GM18526 (cell line): ENCODE measurements around the gene TNFAIP1.

Source experiments
- POLR2A ChIP-seq: IDR thresholded peaks from 3 replicates; pipeline ENCODE4 v1.6.1; 2011; ENCODE audit not compliant: insufficient read length; ENCODE audit errors: extremely low read depth

TNFAIP1 gene

DNA sequence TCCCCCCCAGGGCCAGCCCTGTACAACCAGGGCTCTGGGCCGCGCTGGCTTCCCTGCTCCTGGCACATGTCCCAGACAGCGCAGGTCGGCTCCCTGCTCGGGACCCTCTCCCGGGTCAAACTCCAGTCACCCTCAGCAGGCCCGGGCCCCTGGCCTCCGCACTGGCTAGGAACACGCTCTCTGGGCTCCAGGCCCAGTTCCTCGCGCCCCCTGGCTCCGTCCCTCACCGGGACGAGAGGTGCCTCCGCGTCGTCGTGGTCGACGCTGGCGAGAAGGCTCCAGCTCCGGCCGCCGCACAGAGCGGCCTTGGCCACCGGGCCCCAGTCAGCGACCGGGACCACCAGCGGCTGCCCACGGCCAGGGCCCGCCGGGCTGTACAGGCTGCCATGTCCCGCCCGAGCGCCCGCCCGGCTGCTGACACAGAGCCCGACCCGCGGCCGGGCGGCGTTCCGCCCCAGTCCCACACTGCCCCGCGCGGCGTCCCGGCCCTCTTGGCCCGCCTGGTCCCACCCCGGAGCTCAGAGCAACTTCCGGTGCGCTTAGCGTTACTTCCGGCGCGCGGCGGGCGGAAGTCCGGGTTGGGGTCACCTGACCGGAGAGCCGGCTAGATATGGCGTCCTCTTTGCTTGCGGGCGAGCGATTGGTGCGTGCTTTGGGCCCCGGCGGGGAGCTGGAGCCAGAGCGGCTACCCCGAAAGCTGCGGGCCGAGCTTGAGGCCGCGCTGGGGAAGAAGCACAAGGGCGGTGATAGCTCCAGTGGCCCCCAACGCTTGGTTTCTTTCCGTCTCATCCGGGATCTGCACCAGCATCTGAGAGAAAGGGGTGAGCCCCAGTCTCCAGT, 21.7 kb downstream of the TNFAIP1 start, which contains the start of gene POLDIP2:
Gene POLDIP2, minus strand, starts transcription at position 467 of the 840 bp plus-strand sequence. Its CDS starts 79 bp downstream, at position 388.
- peak; percentile 97 for TF ChIP-seq POLR2A

DNA sequence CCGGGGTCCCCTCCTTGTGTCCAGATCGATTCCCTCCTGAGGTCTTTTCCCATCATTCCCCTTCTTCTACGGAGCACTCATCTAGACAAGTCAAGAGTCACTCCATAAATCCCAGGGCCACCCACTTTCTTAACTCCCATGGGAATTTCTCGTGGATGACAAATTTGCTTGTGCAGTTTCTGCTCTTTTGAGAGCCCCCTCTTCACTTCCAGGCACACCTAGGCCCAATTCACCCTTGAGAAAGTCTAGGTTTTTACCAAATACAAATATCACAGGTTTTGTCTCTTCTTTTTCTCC, 22.3 kb downstream of the TNFAIP1 start:
- no peak for TF ChIP-seq POLR2A

DNA sequence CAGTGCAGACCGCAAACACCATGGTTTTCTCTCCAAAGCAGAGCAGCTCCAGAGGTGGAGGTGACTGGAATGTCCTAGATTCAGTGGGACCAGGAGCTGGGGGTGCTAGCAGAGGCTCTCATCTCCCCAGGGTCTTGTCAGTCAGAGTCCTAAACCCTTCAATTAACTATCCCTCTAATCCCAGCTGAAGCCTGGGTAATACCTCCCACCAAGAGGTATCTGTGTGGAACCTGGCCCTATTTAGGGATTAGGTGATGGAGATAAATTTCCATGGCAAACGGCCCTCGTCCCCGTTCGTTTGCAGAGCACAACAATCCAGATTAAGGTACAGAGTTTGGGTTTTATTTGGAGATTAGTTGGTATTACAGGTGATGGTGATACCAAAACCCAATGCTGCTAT, 27.6 kb downstream of the TNFAIP1 start:
- no peak for TF ChIP-seq POLR2A

DNA sequence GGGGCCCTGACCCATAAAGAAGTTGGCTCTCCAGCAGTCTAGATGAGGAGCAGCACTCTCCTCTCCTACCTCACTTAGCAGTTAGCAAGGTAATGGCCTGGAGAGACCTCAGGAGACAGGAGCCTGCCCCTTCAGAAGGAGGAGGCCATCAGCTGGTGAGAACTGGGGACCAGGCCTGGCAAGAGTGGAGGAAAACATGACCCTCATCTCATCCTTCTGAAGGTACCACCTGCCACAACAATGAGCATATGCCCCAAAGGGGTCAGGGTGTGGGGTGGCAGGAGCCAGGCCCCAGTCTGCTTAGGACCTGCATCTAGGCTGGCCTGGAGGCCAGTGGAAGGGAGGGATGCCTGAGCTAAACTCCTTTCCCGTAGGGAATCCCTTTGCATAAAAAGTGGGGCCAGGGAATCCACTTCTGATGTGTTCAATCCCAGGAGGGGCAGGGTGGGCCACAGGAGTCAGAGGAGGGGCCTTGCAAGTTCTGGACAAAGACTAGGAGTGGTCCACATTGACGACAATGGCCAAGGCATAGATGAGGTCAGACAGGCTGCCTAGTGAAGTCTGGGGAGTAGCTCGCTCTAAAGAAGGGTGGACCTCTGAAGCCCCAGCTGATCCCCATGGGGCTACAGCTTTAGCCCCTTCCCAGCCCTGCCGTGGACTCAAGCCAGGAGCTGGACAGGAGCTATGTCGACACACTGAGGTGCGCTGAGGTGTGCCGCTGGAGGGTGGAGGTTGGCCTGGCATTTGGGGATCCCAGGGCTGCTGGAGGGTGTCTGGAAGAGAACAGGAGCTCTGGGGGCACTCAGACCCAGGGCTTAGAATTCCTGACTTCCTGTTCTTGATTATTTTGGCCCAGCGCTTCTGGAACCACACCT, 28.5 kb downstream of the TNFAIP1 start:
- TF ChIP-seq POLR2A, result no peak

DNA sequence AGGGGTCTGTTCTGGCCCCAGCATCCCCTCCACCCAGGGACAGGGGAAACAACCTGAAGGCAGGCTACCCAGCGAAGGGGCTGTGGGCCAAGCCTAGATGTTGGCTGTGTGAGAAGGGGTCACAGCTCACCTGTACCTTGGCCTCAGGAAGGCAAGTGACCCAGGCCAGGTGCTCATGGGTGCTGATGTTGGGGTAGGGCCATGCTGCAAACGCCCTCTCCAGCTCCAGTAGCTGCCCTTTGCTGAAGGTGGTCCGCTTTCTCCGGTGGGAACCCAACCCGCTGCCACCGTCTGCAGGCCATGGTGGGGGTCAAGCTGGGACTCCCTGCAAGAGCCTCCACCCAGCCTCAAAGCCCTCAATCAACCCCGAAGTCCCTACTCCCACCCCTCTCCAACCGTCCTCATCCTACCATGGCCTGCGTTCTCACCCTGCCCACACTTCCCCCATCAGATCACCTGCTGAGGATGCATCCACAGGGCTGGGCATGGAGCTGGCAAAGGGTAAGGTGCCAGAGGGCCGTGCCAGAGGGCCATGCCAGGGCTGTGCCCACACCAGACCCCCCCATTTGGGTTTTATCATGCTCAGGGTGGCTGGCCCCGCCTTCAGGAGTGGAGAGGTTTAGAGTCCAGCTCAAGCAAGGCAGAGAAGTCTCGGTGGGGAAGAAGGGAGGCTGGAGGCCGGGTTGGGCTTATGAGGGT, 29.3 kb downstream of the TNFAIP1 start, which contains the start of gene SEBOX:
Gene SEBOX, minus strand, starts transcription at position 535 of the 699 bp plus-strand sequence. Its CDS starts 48 bp downstream, at position 487.
- TF ChIP-seq POLR2A, result no peak

DNA sequence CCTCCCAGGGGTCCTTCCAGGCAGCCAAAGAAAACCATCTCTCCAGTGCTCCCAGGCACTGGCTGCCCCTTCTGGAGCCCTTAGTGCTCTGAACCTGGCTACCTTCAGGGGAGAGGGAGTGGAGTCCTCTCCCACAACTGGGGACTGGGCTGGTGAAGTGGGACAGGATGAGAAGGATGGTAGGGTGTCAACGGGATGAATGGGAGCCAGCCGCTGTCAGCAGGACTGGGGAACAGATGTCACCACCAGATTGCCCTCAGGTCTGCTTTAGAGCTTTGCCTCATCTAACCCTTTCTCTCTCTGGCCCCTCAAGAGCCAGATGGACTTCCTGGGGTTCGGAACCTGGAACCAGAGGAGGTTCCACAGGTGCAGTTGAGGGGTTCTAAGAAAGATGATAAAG, 29.9 kb downstream of the TNFAIP1 start:
- no peak for TF ChIP-seq POLR2A

DNA sequence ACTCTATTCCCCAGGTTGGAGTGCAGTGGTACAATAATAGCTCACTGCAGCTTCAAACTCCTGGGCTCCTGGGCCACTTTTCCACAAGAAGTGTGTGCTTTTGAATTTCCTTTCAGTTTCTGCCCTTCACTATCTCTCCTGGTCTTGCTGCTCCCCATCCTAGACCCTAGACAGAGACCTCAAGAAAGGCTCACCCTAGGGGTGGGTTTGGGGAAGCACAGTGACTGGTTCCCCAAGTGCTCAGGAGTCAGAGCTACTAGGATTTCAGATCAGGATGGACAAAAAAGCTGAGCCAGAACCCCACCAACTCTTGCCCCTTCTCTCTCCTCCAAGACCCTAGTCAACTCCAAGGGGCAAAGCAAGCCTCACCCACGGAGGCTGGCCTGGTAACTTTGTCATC, 31.0 kb downstream of the TNFAIP1 start:
- TF ChIP-seq POLR2A, result no peak

DNA sequence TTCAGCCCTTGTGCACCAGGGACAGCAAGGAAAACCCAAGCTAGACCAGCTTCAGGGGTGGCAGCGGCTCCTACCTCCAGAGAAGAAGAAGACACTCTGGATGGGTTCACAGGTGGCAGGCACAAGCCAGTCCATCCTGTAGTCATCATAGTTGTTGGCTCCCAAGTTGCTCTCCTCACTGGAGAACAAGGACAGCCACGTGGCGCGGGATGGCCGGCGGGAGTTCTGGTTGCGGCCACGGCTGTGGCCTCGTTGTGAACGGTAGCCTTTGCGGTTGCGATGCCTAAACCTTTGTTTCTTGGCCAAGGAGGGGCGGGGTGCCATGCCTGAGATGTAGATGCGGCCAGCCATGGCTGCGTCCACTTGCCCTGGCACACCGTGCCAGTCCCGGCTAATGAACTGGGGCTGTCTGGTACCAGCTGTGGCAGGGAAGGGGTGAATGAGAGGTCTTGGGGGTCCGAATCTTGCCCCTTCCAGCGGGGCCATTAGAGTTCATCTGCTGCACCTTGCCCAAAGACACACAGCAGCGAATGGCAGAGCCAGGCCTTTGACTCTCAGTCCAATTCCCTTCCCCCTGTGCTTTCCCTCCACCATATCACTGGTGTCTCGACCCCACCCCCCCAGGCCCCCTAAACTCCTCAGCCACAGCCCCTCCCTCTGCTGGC, 32.2 kb downstream of the TNFAIP1 start:
- no peak for TF ChIP-seq POLR2A

DNA sequence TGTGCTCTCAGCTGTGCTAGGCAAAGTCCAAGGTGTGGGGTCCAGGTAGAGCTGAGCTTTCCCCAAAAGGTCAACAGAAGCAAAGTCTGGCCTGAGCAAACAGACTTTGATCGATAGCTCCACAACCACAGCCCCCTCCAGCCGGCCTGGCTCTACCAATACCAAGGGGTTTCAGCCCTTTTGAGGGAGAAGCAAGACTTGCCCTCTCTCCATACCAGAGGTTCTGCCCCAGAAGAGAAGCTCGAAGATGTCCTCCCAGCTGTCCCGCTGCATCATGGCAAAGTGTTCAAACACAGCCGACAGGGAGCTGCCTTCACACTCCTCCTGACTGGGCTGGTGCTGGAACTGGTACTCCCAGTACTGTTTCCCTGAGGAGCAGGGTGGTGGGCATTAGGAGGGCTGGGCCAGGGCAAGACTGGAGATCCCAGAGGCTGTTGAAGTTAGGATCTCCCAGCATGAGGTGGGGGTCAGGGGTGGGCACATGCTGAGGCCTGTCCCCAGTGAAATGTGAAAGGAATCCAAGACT, 32.8 kb downstream of the TNFAIP1 start:
- no peak for TF ChIP-seq POLR2A

DNA sequence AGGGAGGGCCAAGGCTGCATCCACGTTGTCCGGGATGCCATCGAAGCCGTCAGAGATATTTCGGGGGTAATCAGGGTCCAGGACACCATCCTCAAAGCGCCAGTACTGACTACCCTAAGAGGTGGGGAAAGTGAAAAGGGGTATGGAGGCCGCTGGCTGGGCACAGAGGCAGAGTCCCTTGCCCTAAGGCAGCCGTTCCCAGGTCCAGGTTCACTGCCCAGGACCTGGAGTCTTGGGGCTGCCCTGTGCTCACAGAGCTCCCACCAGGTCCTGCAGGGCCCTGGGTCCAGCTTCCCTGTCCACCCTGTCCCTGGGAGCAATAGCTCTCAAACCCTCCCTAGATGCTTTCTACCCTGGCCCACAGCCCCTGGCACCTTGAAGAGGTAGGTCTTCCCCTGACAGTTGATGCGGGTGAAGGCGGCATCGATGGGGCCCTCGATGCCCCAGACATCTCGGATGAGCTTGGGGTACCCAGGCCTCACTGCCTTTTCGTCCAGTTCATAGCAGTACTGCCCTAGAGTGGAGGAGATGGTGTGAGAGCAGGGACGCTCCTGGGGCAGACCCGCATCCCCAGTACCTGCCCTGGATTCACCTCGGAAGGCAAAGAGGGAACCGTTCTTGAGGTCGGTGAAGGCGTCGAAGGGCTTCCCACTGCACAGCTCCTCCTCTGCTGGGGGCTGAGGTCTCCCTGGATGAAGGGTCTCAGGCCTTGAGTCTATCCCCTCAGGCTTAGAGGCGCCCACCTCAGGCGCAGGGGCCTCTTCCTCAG, 33.5 kb downstream of the TNFAIP1 start:
- TF ChIP-seq POLR2A, result no peak

DNA sequence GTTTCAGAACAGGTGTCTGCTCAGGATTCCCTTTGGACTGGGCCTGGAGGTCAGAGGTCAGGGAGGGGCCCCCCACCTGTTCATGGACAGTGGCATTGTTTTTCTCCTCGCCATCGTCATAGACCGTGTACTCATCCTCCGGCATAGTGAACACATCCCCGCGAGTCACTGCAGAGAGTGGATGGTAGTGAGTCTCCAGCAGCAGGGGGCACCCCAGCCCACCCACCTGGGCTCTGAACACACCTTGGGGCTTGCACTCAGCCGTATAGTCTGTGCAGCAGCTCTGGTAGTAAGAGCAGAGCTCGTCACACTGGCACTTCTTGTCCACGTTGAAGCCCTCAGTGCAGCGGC, 34.1 kb downstream of the TNFAIP1 start:
- no peak for TF ChIP-seq POLR2A

DNA sequence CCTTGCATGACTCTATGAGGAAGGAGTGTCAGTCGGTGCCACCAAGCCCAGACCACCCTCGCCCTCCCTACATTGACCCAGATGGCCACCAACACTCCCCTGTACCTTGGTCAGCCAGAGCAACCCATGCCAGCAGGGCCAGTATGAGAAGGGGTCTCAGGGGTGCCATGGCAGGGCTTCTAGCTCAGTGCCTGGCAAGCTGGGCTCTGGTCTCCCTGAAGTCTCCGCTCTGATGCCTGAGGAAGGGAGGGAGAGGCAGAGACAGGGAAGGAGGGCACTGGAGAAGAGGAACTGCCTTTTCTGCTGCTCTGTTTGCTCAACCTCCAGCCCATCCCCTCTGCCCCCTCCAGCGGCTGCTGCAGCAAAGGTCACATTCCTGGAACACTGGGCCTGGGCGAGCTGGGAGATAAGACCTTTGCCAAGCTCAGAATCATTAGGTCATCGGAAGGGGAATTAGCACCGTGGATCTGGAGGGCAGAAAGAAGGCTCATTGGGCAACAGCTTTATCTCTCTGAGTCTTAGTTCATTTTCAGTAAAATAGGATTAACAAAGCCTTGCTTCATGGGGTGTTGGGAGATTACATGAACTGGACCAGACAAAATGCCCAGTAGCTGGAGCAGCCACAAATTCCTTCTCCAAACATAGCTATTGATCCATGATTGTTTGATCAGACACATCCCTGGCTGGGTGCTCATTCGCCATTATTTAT, 34.6 kb downstream of the TNFAIP1 start, which contains the start of gene VTN:
Gene VTN, minus strand, starts transcription at position 273 of the 709 bp plus-strand sequence. Its CDS starts 104 bp downstream, at position 169.
- no peak for TF ChIP-seq POLR2A

DNA sequence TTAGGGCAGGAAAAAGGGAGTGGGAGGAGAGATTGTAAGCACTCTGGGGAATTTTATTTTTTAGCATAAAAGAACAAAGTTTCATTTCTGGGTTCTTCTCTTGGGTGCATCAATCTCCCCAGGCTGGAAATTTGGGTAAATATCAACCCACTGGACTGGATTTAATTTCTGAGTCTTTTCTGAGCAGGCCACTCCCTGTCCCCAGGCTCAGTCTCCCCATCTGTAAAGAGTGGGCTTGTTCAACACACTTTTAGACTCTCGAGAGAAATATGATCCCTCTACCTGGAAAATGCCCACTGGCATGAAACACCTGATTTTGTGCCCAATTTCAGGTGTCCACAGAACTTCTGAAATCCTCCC, 35.2 kb downstream of the TNFAIP1 start:
- no peak for TF ChIP-seq POLR2A
